GM19193 (cell line): ENCODE results near the gene RFTN1.

Experiments
- POLR2A ChIP-seq: IDR thresholded peaks from 4 replicates; pipeline ENCODE4 v1.6.1; 2011; ENCODE audit not compliant: insufficient read depth, insufficient read length; ENCODE audit errors: extremely low read depth

Gene RFTN1

GRCh38 chr3:16456784-16457415, 56.6 kb downstream of the RFTN1 start:
- no peak for TF ChIP-seq POLR2A

GRCh38 chr3:16455966-16456365, 57.5 kb downstream of the RFTN1 start:
- TF ChIP-seq POLR2A, result no peak

GRCh38 chr3:16455001-16455400, 58.5 kb downstream of the RFTN1 start:
- no peak for TF ChIP-seq POLR2A

- no peak for TF ChIP-seq POLR2A
Observed at GRCh38 chr3:16452261-16452660, 61.2 kb downstream of the RFTN1 start.

GRCh38 chr3:16449369-16449768, 64.1 kb downstream of the RFTN1 start:
- TF ChIP-seq POLR2A, result no peak

GRCh38 chr3:16448639-16449070, 64.8 kb downstream of the RFTN1 start:
- TF ChIP-seq POLR2A, result no peak

- no peak for TF ChIP-seq POLR2A
Observed at GRCh38 chr3:16447135-16447534, 66.4 kb downstream of the RFTN1 start.

GRCh38 chr3:16444344-16444743, 69.2 kb downstream of the RFTN1 start:
- TF ChIP-seq POLR2A, result no peak

- TF ChIP-seq POLR2A, result no peak
Observed at GRCh38 chr3:16442730-16443129, 70.8 kb downstream of the RFTN1 start.

GRCh38 chr3:16441371-16441875, 72.1 kb downstream of the RFTN1 start:
- TF ChIP-seq POLR2A, result no peak

- no peak for TF ChIP-seq POLR2A
Observed at GRCh38 chr3:16439848-16440708, 73.4 kb downstream of the RFTN1 start.

- TF ChIP-seq POLR2A, result no peak
Observed at GRCh38 chr3:16439163-16439847, 74.2 kb downstream of the RFTN1 start.

- TF ChIP-seq POLR2A, result no peak
Observed at GRCh38 chr3:16437640-16438039, 75.9 kb downstream of the RFTN1 start.

GRCh38 chr3:16433701-16434151, 79.8 kb downstream of the RFTN1 start:
- TF ChIP-seq POLR2A, result peak; percentile 38

- no peak for TF ChIP-seq POLR2A
Observed at GRCh38 chr3:16432714-16433113, 80.8 kb downstream of the RFTN1 start.
